Cardiac fibroblast (primary cell): ENCODE results near the gene PIP4K2C.

Experiments
- DNase-seq, 2 donors: peaks; one replicate each; pipeline versions ENCODE4 v3.0.0 to v3.0.0-alpha.2; 2010; ENCODE audit warnings: low read depth in 2 of 2
- H3K4me3 ChIP-seq, 2 donors: replicated peaks in 1 of 2; 1 replicate in 1 of 2; 2 replicates in 1 of 2; pipeline ENCODE4 v1.5.1; 2011; ENCODE audit warnings: low read depth in 2 of 2, low read length in 2 of 2, mild to moderate bottlenecking in 2 of 2, moderate library complexity in 1 of 2
- TF ChIP-seq, protein P1 (sequence below): IDR thresholded peaks from one replicate; pipeline ENCODE4 v1.5.1; 2011; ENCODE audit warnings: low read depth, mild to moderate bottlenecking, low read length, inconsistent platforms

PIP4K2C gene

GRCh38 chr12:57606399-57606798, 15.4 kb downstream of the PIP4K2C start:
- TF ChIP-seq, protein P1, sequence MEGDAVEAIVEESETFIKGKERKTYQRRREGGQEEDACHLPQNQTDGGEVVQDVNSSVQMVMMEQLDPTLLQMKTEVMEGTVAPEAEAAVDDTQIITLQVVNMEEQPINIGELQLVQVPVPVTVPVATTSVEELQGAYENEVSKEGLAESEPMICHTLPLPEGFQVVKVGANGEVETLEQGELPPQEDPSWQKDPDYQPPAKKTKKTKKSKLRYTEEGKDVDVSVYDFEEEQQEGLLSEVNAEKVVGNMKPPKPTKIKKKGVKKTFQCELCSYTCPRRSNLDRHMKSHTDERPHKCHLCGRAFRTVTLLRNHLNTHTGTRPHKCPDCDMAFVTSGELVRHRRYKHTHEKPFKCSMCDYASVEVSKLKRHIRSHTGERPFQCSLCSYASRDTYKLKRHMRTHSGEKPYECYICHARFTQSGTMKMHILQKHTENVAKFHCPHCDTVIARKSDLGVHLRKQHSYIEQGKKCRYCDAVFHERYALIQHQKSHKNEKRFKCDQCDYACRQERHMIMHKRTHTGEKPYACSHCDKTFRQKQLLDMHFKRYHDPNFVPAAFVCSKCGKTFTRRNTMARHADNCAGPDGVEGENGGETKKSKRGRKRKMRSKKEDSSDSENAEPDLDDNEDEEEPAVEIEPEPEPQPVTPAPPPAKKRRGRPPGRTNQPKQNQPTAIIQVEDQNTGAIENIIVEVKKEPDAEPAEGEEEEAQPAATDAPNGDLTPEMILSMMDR: no peak

DNA sequence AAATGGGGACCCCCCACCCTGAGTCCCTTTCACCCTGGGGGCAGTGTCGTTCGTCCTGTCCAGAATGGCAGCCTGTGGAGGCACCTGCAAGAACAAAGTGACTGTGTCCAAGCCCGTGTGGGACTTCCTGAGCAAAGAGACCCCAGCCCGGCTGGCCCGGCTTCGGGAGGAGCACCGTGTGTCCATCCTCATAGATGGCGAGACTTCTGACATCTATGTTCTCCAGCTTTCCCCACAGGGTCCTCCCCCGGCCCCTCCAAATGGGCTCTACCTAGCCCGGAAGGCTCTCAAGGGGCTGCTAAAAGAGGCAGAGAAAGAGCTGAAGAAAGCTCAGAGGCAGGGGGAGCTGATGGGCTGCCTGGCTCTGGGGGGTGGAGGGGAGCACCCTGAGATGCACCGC, 15.8 kb downstream of the PIP4K2C start:
- TF ChIP-seq, protein P1: no peak
- DNase-seq: no peak
- no peak overlapping the region for H3K4me3 ChIP-seq

More at GRCh38 chr12:57606399-57606798, 15.4 kb downstream of the PIP4K2C start:
- no peak overlapping the region for H3K4me3 ChIP-seq
- DNase-seq: no peak

DNA sequence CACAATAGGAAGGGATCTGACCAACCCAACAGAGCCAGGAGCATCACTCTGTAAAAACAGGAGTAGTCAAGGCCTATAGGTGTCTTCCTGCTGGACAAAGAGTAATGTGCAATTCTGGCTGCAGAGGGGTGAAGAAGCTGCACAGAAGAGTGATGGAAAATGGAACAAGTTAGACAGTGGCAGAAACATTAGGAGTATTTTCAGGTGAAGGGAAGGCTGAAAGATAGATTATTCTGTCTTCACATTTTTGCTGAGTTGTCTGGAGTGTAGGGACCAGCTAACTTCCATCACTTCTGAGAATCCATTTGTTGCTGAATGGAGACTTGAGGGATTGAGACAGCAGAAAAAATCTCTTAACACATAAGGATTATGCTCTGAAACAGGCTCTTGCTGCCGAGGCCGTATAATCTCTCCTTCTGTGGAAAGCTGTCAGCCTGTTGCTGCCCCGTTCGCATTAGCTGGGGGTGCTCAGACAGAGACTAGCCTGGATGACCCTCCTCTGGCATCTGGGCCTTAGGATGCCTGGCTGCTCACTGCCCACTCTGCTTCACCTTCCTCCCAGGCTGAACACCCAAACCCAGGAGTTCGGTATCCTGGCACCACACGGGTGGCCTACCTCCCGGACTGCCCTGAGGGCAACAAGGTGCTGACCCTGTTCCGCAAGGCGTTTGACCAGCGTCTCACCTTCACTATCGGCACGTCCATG, 17.1 kb downstream of the PIP4K2C start:
- DNase-seq: no peak
- TF ChIP-seq, protein P1: no peak
- no peak overlapping the region for H3K4me3 ChIP-seq

- H3K4me3 ChIP-seq: no peak overlapping the region
- TF ChIP-seq, protein P1: no peak
- DNase-seq: no peak
These were observed 18.2 kb downstream of the PIP4K2C start for GRCh38 chr12:57609101-57609780.

DNA sequence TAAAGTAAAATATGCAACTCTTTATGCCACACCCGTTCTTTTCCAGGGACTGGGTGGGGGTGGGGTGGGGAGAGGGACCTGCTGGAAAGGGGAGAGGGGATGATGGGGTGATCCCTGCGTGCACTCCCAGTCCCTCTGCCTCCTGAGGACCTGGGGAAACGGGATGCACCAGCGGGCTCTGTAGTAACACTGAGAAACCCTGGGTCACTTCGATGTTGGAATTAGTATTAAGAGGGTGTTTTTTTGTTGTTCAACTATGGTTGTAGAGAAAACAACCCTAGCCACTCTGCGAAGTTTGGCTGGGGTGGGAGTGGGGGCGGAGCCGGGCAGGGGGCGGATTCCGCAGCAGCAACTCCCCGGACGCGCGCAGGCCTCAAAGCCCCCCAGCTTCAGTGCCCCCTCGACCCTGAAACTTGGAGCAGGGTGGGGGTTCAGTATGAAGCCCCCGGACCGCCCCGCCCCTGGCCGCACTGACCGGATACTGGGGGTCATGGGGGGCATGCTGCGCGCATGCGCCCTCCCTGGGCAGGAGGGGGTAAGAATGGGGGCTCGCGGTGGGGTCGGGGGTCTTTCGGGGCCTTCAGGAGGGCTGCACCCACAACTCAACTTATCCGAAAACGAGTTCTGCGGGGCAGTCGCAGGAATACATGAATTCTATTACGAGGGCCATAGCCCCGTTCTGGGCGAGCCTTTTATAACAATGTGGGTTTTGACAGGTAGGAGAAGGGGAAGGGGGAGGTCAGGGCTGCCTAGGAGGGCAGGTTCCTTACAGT, 19.0 kb downstream of the PIP4K2C start:
- no peak for DNase-seq
- H3K4me3 ChIP-seq: no peak overlapping the region
- TF ChIP-seq, protein P1: no peak

GRCh38 chr12:57610554-57611107, 19.6 kb downstream of the PIP4K2C start:
- no peak for DNase-seq
- TF ChIP-seq, protein P1: no peak
- H3K4me3 ChIP-seq: peak overlapping the region; percentile 57 to 60
